IPS-18c (cell line): ENCODE data around the gene UBXN2A.

Experiments
- H3K4me3 ChIP-seq: 2 replicates; pipeline ENCODE4 v1.7.0; 2013; ENCODE audit warnings: low read depth, mild to moderate bottlenecking, low read length, moderate library complexity; ENCODE audit not compliant: insufficient read depth
- H3K9me3 ChIP-seq: one replicate; pipeline ENCODE4 v1.6.1; 2013; ENCODE audit warnings: mild to moderate bottlenecking, low read length, moderate library complexity; ENCODE audit not compliant: control insufficient read depth, insufficient read depth

UBXN2A gene

DNA sequence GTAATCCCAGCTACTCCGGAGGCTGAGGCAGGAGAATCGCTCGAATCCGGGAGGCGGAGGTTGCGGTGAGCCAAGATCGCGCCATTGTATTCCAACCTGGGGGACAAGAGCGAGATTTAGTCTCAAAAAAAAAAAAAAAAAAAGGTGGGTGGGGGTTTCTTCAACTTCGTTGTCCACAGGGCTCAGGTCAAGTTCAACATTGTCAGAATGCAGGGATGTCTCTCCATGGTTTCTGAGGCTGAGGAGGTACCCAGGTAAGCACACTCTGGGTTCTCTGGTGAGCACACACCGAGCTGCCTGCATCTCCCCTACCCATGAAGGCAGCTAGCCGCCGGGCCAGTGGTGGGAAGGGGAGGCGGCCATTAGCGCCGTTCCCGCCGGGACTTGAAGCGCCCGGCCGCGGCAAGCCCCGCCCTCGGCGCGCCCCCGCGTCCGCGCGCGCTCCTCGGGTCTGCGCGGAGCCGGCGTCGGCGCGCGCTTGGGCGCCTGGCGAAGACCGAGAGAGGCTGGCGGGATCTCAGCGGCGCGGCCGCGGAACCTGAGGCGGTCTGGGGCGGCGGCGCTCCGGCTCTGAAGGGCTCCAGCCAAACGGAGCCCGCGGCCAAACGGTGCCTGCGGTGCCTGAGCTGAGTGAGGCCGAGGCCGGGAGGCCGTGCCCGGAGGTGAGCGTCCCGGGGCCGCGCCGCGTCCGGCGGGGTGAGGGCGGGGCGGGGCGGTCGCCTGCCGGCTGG, at the start of gene UBXN2A:
UBXN2A (plus strand) TSS at position 477 of the 731 bp plus-strand sequence. CDS start 17,852 bp downstream, outside the sequence.
- no peaks in the 10 kb centered on the region for H3K9me3 ChIP-seq
- peak within 1 kb of the TSS; percentile 83 for H3K4me3 ChIP-seq

- Histone ChIP-seq H3K9me3 (peaks cover 3% of the 10 kb centered on the region), H3K4me3 (no peak overlapping the region)
Measured at GRCh38 chr2:23900133-23900532, 40.1 kb upstream of the UBXN2A start.

DNA sequence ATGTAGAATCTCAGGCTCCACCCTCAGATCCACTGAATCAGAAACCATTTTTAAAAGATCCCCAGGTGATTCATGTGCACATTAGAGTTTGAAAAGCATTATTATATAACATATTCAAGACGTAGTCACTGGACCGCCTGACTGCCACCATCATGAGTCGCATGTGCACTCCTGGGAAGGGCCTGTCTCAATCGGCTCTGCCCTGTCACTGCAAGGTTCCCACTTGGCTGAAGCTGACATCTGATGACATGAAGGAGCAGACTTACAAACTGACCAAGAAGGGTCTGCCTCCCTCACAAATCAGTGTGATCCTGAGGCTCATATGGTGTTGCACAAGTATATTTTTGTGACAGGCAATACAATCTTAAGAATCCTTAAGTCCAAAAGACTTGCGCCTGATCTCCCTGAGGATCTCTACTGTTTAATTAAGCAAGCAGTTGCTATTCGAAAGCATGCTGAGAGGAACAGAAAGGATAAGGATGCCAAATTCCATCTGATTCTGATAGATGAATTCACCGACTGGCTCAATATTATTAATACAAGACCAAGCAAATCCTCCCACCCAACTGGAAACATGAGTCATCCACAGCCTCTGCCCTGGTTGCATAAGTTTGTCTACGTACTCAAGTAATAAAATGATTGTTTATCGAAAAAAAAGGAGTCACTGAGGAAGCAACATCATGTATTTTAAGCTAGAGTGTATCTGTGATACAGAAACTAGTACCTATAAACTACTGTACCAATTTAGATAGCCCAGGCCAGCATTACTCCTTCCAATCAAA, 39.5 kb upstream of the UBXN2A start:
- no peak overlapping the region for H3K4me3 ChIP-seq

GRCh38 chr2:23901966-23902846, 38.1 kb upstream of the UBXN2A start:
- Histone ChIP-seq H3K9me3 (peaks cover 3% of the 10 kb centered on the region), H3K4me3 (no peak overlapping the region)

More for the DNA sequence above, 39.5 kb upstream of the UBXN2A start:
- peaks cover 3% of the 10 kb centered on the region for H3K9me3 ChIP-seq

DNA sequence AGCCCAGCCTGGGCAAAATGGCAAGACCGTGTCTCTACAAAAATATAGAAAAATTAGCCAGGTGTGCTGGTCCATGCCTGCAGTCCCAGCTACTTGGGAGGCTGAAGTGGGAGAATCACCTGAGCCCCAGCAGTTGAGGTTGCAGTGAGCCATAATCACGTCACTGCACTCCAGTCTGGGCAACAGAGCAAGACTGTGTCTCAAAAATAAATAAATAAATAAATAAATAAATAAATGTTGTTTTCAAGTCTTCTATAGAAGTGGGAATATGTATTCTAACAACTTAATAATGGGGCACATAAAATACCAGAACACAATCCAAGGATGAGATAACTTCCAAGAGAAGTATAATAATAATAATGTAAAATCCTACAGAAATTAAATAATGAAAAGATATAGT, 37.2 kb upstream of the UBXN2A start:
- H3K4me3 ChIP-seq = no peak overlapping the region
- H3K9me3 ChIP-seq = peaks cover 3% of the 10 kb centered on the region

DNA sequence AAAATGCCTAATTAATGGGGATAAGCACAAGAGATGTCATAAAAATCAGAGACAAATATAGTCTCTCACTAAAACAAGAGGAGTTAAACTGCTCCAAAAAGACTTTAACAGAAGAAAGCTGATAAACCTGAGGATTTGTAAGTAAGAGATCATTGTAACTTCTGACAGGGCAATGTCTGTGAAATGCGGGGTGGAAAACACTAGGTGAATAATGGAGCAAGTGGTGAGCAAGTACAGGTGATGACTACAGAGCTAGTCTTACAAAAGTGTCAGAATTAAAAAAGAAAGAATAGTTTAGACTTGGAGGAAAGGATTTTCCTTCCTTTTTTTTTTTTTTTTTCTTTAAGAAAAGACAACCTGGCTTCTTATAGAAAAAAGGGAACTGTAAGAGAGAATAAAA, 36.0 kb upstream of the UBXN2A start:
- no peaks in the 10 kb centered on the region for H3K9me3 ChIP-seq
- no peak overlapping the region for H3K4me3 ChIP-seq

GRCh38 chr2:23904692-23905091, 35.6 kb upstream of the UBXN2A start:
- Histone ChIP-seq H3K4me3 (no peak overlapping the region), H3K9me3 (no peaks in the 10 kb centered on the region)

DNA sequence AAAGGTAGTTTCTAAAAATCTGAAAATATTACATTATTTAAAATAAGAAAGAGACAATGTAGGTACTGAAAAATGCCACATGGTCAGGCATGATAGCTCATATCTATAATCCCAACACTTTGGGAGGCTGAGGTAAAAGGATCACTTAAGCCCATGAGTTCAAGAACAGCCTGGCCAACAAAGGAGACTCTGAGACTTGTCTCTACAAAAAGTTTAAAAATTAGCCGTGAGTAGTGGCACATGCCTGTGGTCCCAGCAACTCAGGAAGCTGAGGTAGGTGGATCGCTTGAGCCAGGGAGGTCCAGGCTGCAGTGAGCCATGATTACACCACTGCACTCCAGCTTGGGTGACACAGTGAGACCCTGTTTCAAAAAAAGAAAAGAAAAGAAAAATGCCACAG, 35.1 kb upstream of the UBXN2A start:
- H3K9me3 ChIP-seq = no peaks in the 10 kb centered on the region
- H3K4me3 ChIP-seq = no peak overlapping the region

DNA sequence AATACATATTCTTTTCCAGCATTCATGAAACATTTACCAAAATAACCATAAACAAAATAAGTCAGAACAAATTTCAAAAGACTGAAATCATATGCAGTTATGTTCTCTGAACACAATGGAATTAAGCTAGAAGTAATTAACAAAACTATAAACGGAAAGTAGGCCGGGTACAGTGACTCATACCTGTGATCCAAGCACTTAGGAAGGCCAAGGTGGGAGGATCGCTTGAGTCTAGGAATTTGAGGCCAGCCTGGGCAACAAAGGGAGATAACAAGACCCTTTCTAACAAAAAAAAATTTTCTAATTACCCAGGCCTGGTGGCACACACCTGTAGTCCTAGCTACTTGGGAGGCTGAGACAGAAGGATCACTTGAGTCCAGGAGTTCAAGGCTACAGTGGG, 28.2 kb upstream of the UBXN2A start:
- Histone ChIP-seq H3K9me3 (no peaks in the 10 kb centered on the region), H3K4me3 (no peak overlapping the region)

- H3K4me3 ChIP-seq = no peak overlapping the region
Measured at GRCh38 chr2:23915327-23915726, 24.9 kb upstream of the UBXN2A start.

DNA sequence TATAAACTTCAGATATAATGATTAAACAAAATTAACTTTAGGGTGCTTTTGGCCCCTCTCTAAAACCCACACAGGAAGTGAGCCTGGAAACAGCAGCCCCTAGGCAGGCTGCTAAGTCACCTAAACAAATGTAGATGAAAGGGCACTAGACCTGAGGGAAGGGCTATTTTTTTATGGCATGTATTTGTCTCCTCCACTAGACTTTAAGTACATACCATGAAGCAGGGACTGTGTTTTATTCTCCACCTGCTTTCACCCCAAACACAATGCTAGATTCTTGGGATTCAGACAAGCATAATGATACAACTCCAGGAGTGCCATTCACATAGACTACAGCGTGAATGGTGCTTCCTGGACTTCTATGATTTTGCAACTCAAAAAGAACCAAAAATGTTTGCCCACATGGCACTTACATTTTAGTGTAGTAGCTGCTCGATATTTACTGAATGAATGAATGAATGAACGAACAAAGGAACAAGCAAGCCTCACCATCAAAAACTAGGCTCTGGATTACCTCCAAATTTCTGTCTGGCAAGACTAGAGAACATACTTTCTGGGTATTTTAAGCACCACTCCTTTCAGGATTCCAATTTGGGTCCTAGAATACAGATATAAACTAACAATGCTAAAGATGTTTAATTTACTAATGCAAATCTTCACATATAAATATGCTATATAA, 23.4 kb upstream of the UBXN2A start:
- Histone ChIP-seq H3K9me3 (no peaks in the 10 kb centered on the region), H3K4me3 (no peak overlapping the region)

More at GRCh38 chr2:23915327-23915726, 24.9 kb upstream of the UBXN2A start:
- H3K9me3 ChIP-seq = no peaks in the 10 kb centered on the region

- no peak overlapping the region for H3K4me3 ChIP-seq
- H3K9me3 ChIP-seq = no peaks in the 10 kb centered on the region
Measured at GRCh38 chr2:23918837-23919489, 21.3 kb upstream of the UBXN2A start.

GRCh38 chr2:23924589-23925359, 15.5 kb upstream of the UBXN2A start:
- no peak overlapping the region for H3K4me3 ChIP-seq
- peaks cover 3% of the 10 kb centered on the region for H3K9me3 ChIP-seq

DNA sequence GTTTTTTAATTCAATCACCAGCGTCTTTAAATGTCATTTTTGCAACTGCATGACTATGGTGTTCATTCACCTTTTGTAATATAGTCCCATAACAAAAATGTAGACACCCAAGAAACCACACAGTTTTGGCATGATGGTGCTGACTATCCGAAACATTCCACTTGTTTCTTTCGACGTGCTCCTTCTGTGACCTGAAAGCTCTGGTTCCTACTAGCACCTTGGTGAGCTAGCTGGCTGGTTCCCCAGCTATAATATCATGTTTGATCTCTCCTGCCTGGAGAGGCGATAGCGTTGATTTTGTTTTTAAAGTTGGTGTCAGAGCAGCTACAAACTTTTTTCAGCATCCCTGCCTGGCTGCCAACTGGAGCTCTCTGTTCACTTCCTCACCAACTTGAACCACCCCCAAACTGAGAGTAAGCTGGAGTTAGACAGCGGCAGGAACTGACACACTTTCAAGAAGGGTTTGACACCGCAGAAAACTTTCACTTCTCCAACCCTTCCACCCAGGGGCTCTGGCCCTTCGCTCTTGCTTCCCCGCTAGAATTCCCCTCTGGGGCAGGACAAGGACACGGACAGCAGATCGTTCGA, 14.5 kb upstream of the UBXN2A start:
- peak overlapping the region; percentile 97 for H3K4me3 ChIP-seq
- peaks cover 3% of the 10 kb centered on the region for H3K9me3 ChIP-seq

DNA sequence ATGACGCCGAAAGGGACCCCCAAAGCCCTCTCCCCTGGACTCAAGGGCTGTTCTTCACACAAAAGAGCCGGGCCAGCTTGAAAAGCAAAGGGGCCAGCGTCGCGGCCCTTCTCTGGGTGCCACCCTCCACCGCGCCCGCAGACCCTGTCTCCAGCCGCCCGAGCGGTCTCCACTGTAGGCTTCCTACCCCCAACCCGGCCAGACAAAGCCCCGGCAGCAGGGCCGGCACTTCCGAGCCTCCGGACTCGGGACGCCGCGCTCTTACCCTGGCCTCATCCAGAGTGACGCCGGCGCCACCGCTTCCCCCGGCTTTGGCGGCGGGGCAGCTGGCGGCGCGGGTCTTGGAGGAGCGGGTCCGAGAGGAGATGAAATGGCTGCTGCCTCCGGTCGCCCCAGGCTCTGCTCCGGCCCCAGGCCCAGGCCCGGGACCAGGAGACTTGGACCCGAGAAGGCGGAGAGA, 13.9 kb upstream of the UBXN2A start:
- peak overlapping the region; percentile 97 for H3K4me3 ChIP-seq
- H3K9me3 ChIP-seq = peaks cover 3% of the 10 kb centered on the region
